GM23248 (cell line): Measurements from ENCODE around the gene TSSC4. TPM values are rescaled to one million over a fixed set of nuclear protein-coding genes. Genes with fewer than 3 reads are reported as not detected.

Source experiments
- DNase-seq: peaks from one replicate; pipeline ENCODE4 v3.0.0-alpha.2; 2015
- H2AFZ ChIP-seq: fragments of 200-600 bp; sonication (generic); 2 replicates; pipeline ENCODE4 v1.6.1; 2016; ENCODE audit warnings: antibody characterized with exemption
- H3F3A ChIP-seq: fragments of 200-600 bp; sonication (generic); 2 replicates; pipeline ENCODE4 v1.6.1; 2016; ENCODE audit warnings: mild to moderate bottlenecking, antibody characterized with exemption, mixed run types; ENCODE audit not compliant: insufficient read depth
- H3K27ac ChIP-seq: fragments of 200-600 bp; sonication (generic); 2 replicates; pipeline ENCODE4 v1.5.1; 2016; ENCODE audit warnings: mild to moderate bottlenecking
- H3K27me3 ChIP-seq: fragments of 200-600 bp; sonication (generic); replicated peaks from 2 replicates; pipeline ENCODE4 v1.6.1; 2016; ENCODE audit warnings: mild to moderate bottlenecking; ENCODE audit not compliant: insufficient read depth
- H3K36me3 ChIP-seq: fragments of 200-600 bp; sonication (generic); 2 replicates; pipeline ENCODE4 v1.6.1; 2016; ENCODE audit warnings: low read depth, mild to moderate bottlenecking
- H3K4me1 ChIP-seq: fragments of 200-600 bp; sonication (generic); 2 replicates; pipeline ENCODE4 v1.6.1; 2016; ENCODE audit warnings: mild to moderate bottlenecking; ENCODE audit not compliant: insufficient read depth
- H3K4me2 ChIP-seq: fragments of 200-600 bp; sonication (generic); one replicate; pipeline ENCODE4 v1.6.1; 2016; ENCODE audit warnings: mild to moderate bottlenecking; ENCODE audit not compliant: unreplicated experiment
- H3K4me3 ChIP-seq: fragments of 200-600 bp; sonication (generic); 2 replicates; pipeline ENCODE4 v1.5.1; 2016; ENCODE audit warnings: mild to moderate bottlenecking
- H3K79me2 ChIP-seq: fragments of 200-600 bp; sonication (generic); 2 replicates; pipeline ENCODE4 v1.6.1; 2016; ENCODE audit warnings: mild to moderate bottlenecking; ENCODE audit not compliant: insufficient read depth
- H3K9ac ChIP-seq: fragments of 200-600 bp; sonication (generic); 2 replicates; pipeline ENCODE4 v1.6.1; 2016; ENCODE audit warnings: mild to moderate bottlenecking
- H3K9me2 ChIP-seq: fragments of 200-600 bp; sonication (generic); 2 replicates; pipeline ENCODE4 v1.6.1; 2016; ENCODE audit warnings: mixed run types, mild to moderate bottlenecking, moderate library complexity; ENCODE audit not compliant: insufficient read depth
- H3K9me3 ChIP-seq: fragments of 200-600 bp; sonication (generic); one replicate; pipeline ENCODE4 v1.6.1; 2017; ENCODE audit warnings: low read depth
- H4K20me1 ChIP-seq: fragments of 200-600 bp; sonication (generic); 2 replicates; pipeline ENCODE4 v1.6.0; 2016; ENCODE audit not compliant: insufficient read depth
- EZH2 ChIP-seq: fragments of 200-600 bp; sonication (generic); IDR thresholded peaks from 2 replicates; pipeline ENCODE4 v1.6.1; 2018; ENCODE audit warnings: antibody characterized with exemption, mild to moderate bottlenecking; ENCODE audit not compliant: insufficient read depth, poor library complexity, severe bottlenecking
- EZH2phosphoT487 ChIP-seq: fragments of 200-600 bp; sonication (generic); IDR thresholded peaks from 2 replicates; pipeline ENCODE4 v1.6.1; 2018; ENCODE audit warnings: antibody characterized with exemption, moderate library complexity, mild to moderate bottlenecking, low read depth; ENCODE audit not compliant: insufficient read depth
- WGBS, 2 experiments: methylation state at CpG; one replicate each; pipeline ENCODE4 v1.1.6; 2015 to 2017; ENCODE audit warnings: low lambda C conversion rate in 2 of 2, low coverage in 1 of 2; ENCODE audit errors: missing lambda C conversion rate in 2 of 2; 5-methylcytosine and 5-hydroxymethylcytosine counted together
- in situ Hi-C: fragments of 300-500 bp; cut with MboI; formaldehyde crosslinking; loops from 2 replicates; pipeline ENCODE4 v1.15.0; 2020
- polyA plus RNA-seq: library from polyadenylated mRNA; unstranded; fragments of >200 nt; fragmentation: Nextera tagmentation; extraction: Ambion mirVana; gene quantifications from 2 replicates; pipeline ENCODE4 v1.2.1, GENCODE V29; 2016
- total RNA-seq: library from RNA; depleted of rRNA; stranded (reverse); fragments of >200 nt; shearing (Covaris generic); gene quantifications from 2 replicates; pipeline ENCODE4 v1.2.3, GENCODE V29; 2014

Gene TSSC4
- total and polyA plus RNA-seq, 2 experiments from 2014 or later: 44.4 to 61.8 TPM

DNA sequence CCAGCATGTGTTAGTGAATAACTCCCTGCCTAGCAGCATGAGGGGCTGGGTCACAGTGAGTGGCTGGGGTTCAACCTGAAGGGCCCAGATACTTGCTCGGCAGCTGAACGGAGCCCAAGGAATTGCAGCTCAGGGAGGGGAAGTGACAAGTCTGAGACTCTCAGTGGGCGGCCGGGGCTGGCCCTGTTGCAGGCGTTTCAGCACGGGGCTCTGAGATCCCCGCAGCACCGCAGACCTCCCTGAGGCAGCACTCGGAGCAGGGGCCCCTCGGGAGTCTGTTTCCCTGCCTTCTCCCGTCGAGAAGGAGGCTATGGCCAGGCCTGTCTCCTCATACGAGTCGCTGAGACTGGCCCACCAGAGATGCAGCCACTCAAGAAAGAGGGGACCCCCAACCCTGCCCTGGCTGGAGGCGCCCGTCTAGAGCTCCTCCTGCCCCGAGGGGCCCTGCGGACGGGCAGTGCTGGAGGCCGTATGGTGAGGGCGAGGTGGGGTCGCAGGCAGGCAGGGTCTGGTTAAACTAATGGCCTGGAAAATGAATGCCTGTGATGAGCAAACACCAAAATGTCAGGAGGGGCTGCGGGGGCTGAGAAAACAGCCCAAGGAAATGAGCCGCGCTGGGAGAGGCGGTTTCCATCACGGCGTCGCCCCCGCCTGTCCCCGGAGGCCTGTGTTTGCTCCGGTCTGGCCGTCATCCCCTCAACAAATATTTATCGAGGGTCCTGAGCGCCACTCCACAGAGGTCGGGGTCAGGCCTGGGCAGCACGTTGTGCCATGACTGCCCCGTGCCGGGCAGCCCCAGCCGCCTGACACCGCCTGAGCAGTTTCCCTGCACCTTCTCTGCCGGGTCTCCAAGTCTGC is 9.3 kb downstream of the TSSC4 start:
- in situ Hi-C loops: no loop called here
- H3K4me2 ChIP-seq: no peak overlapping the region

GRCh38 chr11:2410616-2411015 is 10.1 kb downstream of the TSSC4 start:
- H3K9me2 ChIP-seq: no peaks in the 10 kb centered on the region
- TF ChIP-seq EZH2: no peak
- no peak for TF ChIP-seq EZH2phosphoT487
- H3K27me3 ChIP-seq: no peaks in the 10 kb centered on the region
- no peaks in the 10 kb centered on the region for H3K79me2 ChIP-seq
- in situ Hi-C loops: no loop called here
- no peak for DNase-seq
- H2AFZ ChIP-seq: no peak overlapping the region
- H3K27ac ChIP-seq: no peak overlapping the region
- H3F3A ChIP-seq: no peaks in the 10 kb centered on the region
- no peaks in the 10 kb centered on the region for H3K36me3 ChIP-seq
- no peak overlapping the region for H3K4me2 ChIP-seq
- no peak overlapping the region for H3K4me3 ChIP-seq
- H3K4me1 ChIP-seq: no peaks in the 10 kb centered on the region
- WGBS, 2 experiments: 68 to 76% methylated on average over 9 of the region's 9 CpGs
- no peak overlapping the region for H3K9ac ChIP-seq
- no peaks in the 10 kb centered on the region for H3K9me3 ChIP-seq
- H4K20me1 ChIP-seq: no peaks in the 10 kb centered on the region

More for the DNA sequence above, 9.3 kb downstream of the TSSC4 start:
- Histone ChIP-seq H3K9me3 (no peaks in the 10 kb centered on the region), H3K9me2 (no peaks in the 10 kb centered on the region), H3K9ac (no peak overlapping the region), H3K36me3 (no peaks in the 10 kb centered on the region), H3K4me3 (no peak overlapping the region), H3K79me2 (no peaks in the 10 kb centered on the region), H3K4me1 (no peaks in the 10 kb centered on the region), H3K27me3 (no peaks in the 10 kb centered on the region), H3K27ac (no peak overlapping the region), H3F3A (no peaks in the 10 kb centered on the region), H2AFZ (no peak overlapping the region), H4K20me1 (no peaks in the 10 kb centered on the region)
- DNase-seq: no peak
- 38 to 39% methylated on average over 41 to 42 of the region's 42 CpGs for WGBS, 2 experiments
- TF ChIP-seq EZH2phosphoT487 (no peak), EZH2 (no peak)

DNA sequence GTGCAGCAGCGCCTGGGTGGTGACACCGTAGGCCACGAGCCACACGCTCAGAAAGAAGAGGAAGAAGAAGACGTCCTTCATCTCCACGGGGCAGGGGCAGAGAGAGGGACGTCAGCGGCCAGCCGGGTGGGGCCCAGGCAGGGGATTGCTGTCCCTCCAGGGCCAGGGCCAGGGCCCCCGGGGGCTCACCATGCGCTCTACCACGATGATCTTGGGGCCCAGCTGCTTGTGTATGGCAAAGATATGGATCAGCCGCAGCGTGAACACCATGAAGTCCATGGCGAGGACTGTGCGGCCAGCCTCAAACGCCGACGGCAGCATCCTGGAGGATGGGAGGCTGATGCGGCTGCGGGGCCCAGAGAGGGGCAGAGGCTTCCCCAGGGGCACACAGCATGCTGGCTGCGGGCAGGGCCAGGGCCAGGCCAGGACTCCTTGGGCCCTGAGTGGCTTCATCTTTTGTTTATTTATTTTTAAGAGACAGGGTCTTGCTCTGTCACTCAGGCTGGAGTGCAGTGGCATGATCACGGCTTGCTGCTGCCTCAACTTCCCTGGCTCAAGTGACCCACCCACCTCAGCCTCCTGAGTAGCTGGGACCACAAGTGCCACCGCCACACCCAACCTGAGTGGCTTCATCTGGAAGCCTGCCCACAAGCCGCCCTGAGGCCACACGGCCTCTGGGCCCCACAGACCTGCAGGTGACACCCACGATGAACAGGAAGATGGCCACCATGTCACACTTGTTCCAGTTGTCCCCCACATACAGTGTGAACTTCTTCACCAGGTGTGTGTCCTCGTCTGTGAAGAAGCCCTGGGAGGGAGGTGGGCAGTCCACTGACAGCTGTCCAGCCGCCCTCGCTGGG is 11.1 kb downstream of the TSSC4 start:
- Histone ChIP-seq H3K27ac (no peak overlapping the region), H3K9me3 (no peaks in the 10 kb centered on the region), H2AFZ (no peak overlapping the region), H3K4me3 (no peak overlapping the region), H3K9ac (no peak overlapping the region), H3K4me1 (no peaks in the 10 kb centered on the region), H3K36me3 (no peaks in the 10 kb centered on the region), H3K27me3 (no peaks in the 10 kb centered on the region; the same call in 1 of the 2 replicates), H4K20me1 (no peaks in the 10 kb centered on the region), H3K9me2 (no peaks in the 10 kb centered on the region), H3K79me2 (no peaks in the 10 kb centered on the region), H3F3A (no peaks in the 10 kb centered on the region), H3K4me2 (no peak overlapping the region)
- in situ Hi-C loops: no loop called here
- TF ChIP-seq EZH2phosphoT487 (no peak), EZH2 (no peak)
- WGBS, 2 experiments: 70 to 73% methylated on average over 26 to 30 of the region's 30 CpGs
- DNase-seq: no peak

GRCh38 chr11:2412323-2412722 is 11.8 kb downstream of the TSSC4 start:
- in situ Hi-C loops: no loop called here

More at GRCh38 chr11:2412323-2412722, 11.8 kb downstream of the TSSC4 start:
- H3K9me3 ChIP-seq: no peaks in the 10 kb centered on the region
- H3K27me3 ChIP-seq: no peaks in the 10 kb centered on the region; the same call in 1 of the 2 replicates
- H3K9me2 ChIP-seq: no peaks in the 10 kb centered on the region
- H3K9ac ChIP-seq: no peak overlapping the region
- H2AFZ ChIP-seq: no peak overlapping the region
- H3K4me1 ChIP-seq: no peaks in the 10 kb centered on the region
- no peak overlapping the region for H3K4me3 ChIP-seq
- H3K4me2 ChIP-seq: no peak overlapping the region
- H3K79me2 ChIP-seq: no peaks in the 10 kb centered on the region
- H4K20me1 ChIP-seq: no peaks in the 10 kb centered on the region
- no peak for DNase-seq
- TF ChIP-seq EZH2: no peak
- H3K36me3 ChIP-seq: no peaks in the 10 kb centered on the region
- no peaks in the 10 kb centered on the region for H3F3A ChIP-seq
- H3K27ac ChIP-seq: no peak overlapping the region
- WGBS, 2 experiments: 76 to 81% methylated on average over 6 of the region's 6 CpGs
